GM18520 (cell line): Measurements from ENCODE around the gene ZNF211.

Source experiments
- ATAC-seq: cut with Tn5 transposase; IDR thresholded peaks from one replicate; pipeline ENCODE4 v1.9.1; 2021; ENCODE audit not compliant: unreplicated experiment

The ZNF211 gene

DNA sequence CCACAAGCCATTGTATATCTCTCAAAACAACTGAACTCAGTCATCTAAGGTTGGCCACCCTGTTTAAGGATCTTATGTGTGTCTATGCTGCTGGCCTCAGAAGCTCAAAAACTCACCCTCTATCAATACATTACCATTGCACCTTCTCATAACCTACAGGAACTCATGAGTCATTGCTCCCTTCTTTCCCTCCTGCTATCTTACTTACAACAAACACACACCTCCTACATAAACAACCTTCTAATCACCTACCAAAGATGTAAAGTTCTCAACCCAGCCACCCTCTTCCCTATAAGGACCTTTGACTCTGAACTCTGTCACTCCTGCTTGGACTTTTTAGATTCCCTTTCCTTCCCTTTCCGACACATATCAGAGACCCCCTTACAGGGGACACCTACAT, 22.5 kb downstream of the ZNF211 start:
- ATAC-seq = no peak

DNA sequence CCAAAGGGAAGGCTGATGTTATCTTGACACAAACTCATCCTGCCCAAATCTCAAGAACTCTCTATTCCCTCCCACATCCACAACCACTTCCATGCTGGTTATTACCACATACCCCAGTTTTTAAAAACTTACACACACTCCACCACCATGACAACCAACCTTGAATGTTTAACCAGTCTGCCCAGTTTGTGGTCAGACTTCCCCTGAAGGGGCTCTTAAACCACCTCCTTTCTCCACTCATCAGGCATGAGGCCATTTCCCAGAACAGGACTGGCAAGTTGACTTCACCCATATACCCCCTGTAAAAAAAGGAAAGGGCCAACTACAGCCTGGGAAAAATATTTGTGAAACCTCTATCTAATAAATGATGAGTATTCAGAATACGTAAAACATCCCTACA, 23.4 kb downstream of the ZNF211 start:
- no peak for ATAC-seq

DNA sequence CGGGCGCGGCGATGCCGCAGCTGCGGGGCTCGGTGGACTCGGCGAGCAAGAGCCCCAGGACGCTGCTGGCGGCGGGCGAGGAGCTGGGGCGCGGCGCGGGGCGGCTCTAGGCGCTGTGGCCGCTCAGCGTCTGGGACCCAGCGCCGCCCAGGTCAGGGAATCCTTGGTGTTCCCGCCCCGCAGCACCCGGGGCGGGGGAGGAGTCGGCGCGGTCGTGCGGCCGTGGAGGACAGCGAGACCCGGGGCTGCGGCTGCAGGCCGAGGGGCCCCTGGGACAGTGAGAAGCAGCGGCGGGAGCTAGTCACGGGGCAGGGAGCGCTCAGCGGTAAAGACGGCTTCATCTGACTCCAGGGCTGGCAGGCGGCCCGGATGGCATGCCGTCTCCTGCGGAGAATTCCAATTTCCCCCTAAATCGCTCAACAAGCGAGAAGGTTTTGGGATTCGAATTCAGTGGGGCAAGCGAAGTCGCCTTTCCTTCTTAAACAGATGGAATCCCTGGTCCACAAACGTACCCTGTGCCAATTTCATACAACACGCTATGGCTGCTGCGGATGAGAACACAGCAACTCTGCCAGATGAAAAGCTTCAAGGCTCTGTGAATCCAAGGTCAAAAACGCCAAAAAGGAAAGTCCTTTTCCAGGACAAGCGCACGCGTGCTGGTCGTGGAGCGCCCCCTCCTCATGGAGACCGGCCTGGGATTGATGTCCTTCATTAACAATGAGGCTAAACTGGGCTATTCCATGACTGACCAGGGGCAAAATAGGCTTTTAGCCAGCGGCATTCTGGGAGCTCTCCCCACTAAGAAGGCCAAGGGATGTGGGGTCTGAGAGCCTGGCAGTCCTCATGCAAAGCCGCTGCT, 31.5 kb downstream of the ZNF211 start:
- no peak for ATAC-seq

DNA sequence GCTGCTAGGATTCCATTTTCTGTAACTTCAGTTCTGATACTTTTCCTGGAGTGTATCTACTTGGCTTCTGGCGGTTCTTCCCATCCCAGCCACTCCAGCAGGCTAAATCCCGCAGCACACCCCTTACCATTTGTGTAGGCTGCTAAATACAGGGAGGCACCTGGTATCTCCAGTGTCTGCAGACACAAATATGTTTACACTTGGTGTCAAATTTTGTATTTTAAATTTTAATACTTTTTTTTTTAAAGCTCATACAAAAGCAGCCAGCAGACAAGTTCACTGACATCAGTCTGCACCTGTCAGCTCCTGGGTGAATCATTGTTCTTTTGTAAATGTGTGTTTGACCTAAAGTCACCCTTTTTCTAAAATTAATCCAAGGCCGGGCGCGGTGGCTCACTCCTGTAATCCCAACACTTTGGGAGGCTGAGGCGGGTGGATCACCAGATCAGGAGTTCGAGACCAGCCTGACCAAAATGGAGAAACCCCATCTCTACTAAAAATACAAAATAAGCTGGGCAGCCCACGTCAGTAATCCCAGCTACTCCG, 32.4 kb downstream of the ZNF211 start:
- ATAC-seq = no peak

DNA sequence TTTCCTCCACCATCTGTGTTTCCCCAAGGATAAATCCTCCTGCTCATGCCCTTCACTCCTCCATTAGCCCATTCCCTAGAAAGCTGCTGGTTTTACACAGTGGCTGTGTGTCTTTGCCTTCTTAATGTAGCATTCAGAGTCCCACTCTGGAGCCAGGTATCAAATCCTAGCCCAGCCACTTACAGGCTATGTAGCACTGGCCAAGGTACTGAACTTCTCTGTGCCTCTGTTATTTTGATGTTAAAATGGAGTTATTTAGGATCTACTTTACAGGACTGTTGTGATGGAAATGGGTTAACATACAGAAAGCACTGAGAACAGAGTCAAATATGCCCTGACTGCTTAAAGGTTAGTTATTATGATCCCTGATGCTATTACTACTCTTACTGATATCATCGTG, 34.3 kb downstream of the ZNF211 start:
- ATAC-seq = no peak

DNA sequence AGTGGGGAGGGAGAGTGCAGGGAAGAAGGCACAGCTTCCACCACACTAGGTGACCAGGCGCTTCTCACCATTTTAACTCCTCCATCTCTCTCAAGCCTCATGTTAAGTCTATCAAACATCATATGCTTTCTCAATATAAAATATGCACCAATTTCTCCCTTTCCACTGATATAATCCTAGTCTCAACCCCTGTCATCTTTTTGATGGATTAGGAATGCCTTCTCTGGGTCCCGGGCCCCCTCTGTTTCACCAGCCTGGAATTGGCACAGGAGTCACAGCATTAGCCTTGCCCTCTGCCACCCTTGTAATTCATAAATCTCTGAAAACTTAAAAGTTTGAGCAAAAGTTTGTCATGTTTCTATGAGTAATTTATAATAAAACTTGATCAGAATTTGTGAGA, 35.7 kb downstream of the ZNF211 start, which contains the start of gene ZSCAN4:
Gene ZSCAN4, plus strand, starts transcription at position 301 of the 400 bp plus-strand sequence. CDS start 7,211 bp downstream, outside the sequence.
- no peak for ATAC-seq

DNA sequence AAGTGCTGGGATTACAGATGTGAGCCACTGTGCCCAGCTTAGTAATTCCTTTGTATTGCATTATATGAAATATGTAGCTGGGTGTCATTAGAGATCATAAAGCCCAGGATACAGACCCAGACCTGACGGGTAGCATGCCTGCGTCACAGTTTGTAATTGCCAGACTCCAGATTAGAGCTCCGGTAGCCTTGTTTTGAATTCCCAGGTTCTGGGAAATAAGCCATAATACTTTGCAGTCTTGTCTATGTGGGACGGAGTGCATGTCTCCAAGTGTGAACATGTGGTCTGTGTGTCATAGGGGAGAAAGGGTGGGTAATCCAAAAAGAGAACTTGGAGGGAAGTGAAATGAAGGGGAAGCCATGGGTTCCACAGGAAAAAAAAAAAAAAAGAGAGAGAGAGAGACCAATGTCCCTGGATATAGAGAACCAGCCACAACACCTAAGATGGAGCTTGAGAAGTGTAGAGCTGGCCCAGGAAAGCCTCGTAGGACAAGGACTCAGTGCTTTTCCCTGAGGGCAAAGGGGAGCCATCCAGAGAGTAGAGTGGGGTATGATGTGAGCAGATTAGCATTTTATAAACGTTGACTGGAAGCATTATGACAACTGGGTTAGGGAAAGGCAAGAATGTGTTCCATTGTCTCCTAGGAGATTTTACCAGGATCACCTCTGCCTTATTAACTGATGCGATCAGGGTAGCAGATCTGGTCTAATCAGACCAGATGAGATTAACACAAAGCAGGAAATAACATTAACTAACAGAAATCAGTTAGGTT, 38.3 kb downstream of the ZNF211 start:
- ATAC-seq = no peak

DNA sequence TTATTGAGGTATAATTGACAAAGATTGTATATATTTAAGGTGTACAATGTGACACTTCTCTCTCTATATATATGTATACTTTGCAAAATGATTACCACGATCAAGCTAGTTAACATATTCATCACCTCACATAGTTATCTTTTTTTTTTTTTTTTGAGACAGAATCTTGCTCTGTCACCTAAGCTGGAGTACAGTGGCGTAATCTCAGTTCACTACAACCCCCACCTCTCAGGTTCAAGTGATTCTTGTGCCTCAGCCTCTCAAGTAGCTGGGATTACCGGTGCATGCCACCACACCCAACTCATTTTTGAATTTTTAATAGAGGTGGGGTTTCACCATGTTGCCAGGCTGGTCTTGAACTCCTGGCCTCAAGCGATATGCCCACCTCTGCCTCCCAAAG, 39.5 kb downstream of the ZNF211 start:
- ATAC-seq = no peak

DNA sequence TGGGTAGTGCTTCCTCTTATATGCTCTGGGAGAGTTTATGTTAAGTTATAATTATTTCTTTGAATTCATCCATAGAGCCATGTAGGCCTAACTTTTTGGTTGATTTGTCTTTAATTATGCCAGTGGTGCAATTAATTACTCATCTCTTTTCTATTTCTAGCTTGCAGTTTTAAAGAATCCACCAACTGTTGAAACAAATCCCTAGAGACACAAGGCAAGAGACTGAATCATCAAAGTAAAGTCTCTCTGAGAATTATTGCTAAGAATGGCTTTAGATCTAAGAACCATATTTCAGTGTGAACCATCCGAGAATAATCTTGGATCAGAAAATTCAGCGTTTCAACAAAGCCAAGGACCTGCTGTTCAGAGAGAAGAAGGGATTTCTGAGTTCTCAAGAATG, 42.9 kb downstream of the ZNF211 start:
- ATAC-seq = no peak

DNA sequence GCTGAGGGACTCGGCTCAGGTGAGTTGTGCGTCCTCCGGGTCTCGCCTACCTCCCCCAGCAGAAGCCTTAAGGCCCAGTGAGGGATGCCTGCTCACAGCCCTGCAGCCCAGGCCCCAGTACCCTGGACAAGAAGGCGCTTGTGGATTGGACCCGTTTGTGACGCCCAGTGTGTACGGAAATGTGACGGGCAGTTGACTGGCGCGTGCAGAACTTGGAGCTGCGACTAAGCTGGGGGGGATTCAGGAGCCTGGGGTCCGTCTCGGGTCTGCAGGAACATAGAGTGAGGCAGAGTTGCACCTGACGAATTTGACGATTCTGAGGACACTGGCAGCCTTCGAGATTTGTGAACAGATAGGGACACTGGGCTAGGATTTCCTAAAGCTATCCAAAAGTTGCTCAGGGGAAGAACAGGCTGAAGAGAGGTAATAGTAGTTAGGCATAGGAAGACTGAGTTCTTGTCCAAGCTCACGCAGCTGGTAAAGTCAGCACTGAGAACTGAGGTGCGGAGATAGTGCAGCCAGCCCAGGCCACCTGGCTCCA, 49.3 kb downstream of the ZNF211 start:
- ATAC-seq = no peak

DNA sequence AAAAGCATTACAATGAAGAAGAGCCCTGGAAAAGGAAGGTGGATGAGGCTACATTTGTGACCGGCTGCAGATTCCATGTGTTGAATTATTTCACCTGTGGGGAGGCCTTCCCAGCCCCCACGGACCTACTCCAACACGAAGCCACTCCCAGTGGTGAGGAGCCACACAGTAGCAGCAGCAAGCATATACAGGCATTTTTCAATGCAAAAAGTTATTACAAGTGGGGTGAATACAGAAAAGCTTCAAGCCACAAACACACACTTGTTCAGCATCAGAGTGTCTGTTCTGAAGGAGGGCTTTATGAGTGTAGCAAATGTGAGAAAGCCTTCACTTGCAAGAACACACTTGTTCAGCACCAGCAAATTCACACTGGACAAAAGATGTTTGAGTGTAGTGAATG, 53.8 kb downstream of the ZNF211 start:
- ATAC-seq = no peak

DNA sequence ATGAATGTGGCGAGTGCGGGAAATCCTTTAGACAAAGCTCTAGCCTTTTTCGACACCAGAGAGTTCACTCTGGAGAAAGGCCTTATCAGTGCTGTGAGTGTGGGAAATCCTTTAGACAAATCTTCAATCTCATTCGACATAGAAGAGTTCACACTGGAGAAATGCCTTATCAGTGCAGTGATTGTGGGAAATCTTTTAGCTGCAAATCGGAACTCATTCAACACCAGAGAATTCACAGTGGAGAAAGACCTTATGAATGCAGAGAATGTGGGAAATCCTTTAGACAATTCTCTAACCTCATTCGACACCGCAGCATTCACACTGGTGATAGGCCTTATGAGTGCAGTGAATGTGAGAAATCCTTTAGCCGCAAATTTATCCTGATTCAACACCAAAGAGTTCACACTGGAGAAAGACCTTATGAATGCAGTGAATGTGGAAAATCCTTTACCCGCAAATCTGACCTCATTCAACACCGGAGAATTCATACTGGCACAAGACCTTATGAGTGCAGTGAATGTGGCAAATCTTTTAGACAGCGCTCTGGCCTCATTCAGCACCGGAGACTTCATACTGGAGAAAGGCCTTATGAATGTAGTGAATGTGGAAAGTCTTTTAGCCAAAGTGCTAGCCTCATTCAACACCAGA, 54.5 kb downstream of the ZNF211 start:
- ATAC-seq = no peak

DNA sequence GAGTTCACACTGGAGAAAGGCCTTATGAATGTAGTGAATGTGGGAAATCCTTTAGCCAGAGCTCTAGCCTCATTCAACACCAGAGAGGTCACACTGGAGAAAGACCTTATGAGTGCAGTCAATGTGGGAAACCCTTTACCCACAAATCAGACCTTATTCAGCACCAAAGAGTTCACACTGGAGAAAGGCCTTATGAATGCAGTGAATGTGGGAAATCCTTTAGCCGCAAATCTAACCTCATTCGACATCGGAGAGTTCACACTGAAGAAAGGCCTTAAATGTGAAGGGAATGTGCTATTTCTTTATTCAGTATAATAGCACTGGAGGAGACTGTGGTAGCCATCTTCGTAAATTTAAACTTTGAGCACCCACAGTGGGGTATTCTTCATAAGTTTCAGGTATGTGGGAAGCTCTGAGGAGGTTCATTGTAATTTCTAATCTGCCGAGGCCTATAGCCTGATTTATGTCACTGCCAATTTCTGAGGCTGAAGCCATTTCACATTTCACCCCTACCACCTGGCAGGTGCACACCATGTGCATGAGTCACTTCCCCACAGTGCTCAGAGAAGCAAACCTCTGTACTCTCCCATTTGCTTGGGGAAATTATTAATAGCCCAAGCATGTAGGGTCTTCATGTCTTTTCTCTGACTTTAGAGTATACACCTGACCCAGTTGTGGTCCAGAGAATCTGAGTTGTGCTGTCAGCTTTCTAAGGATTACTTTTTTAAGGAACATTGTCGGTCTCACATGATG, 55.2 kb downstream of the ZNF211 start:
- ATAC-seq = no peak

DNA sequence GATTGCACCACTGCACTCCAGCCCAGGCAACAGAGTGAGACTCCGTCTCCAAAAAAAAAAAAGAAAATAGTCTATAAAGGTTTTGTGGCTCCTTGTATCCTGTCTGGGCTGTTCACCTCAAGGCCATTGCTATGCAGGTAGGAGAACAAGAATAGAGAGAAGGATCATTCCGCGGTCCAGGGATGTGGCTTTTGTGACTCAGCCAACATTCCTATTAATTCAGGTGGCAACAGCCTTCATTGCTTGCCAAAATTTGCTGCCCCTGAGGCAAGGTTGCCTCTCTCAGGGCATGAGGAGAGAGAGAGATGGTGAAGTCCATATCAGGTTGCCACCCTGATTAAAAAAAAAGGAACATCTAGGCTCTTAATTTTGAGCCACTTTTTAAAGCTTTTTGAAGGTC, 56.8 kb downstream of the ZNF211 start:
- ATAC-seq = no peak
